Measurements from ENCODE around the gene NFATC3.

DNA sequence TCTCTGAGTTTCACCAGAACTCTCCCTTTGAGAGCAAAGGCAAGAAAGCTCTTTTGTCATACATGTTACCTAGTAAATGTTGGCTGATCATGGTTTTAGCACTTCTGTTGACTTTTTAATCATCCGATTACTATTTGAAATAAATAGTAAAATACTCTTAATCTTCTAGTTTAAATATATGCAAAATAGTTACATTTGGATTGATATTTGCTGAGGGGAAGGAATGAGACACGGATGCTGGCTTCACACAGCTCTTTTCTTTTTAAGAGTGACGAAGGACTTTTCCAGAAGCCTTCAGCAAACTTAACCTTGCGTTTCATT lies 9.4 kb downstream of the NFATC3 start:
- TF ChIP-seq, protein P1, sequence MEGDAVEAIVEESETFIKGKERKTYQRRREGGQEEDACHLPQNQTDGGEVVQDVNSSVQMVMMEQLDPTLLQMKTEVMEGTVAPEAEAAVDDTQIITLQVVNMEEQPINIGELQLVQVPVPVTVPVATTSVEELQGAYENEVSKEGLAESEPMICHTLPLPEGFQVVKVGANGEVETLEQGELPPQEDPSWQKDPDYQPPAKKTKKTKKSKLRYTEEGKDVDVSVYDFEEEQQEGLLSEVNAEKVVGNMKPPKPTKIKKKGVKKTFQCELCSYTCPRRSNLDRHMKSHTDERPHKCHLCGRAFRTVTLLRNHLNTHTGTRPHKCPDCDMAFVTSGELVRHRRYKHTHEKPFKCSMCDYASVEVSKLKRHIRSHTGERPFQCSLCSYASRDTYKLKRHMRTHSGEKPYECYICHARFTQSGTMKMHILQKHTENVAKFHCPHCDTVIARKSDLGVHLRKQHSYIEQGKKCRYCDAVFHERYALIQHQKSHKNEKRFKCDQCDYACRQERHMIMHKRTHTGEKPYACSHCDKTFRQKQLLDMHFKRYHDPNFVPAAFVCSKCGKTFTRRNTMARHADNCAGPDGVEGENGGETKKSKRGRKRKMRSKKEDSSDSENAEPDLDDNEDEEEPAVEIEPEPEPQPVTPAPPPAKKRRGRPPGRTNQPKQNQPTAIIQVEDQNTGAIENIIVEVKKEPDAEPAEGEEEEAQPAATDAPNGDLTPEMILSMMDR (IDR thresholded peaks at IDR 0.05) = no peak
- no peak for TF ChIP-seq EZH2 (IDR thresholded peaks at IDR 0.05)
- TF ChIP-seq EZH2phosphoT487 (IDR thresholded peaks at IDR 0.05) = no peak

Data from neural progenitor cell (in vitro differentiated cells).